SIG-M5 treated with dmso at 0.1 percent for 504 hours (cell line): ENCODE measurements around the gene PLA2G12B.
"Not testable (repeated sequence)": the region's sequence is repeated elsewhere in the genome, so short reads cannot be mapped to it uniquely, and the experiment has no call there.

Source experiments
- DNase-seq: peaks from one replicate; lab custom pipeline; 2025; ENCODE audit not compliant: unreplicated experiment; lab: John Stamatoyannopoulos, UW

PLA2G12B gene

GRCh38 chr10:72954596-72955554 is at the start of gene PLA2G12B:
Gene PLA2G12B, minus strand, starts transcription at chr10:72954806. Its CDS starts 121 bp downstream, at chr10:72954685.
- DNase-seq = no peak

GRCh38 chr10:73003822-73004221 is 49.2 kb upstream of the PLA2G12B start:
- no peak for DNase-seq

- DNase-seq = no peak
Measured at GRCh38 chr10:73000973-73001372, 46.4 kb upstream of the PLA2G12B start.

GRCh38 chr10:72997099-72997498 is 42.5 kb upstream of the PLA2G12B start:
- no peak for DNase-seq

GRCh38 chr10:72995459-72995858 is 40.9 kb upstream of the PLA2G12B start:
- DNase-seq = not testable (repeated sequence)

- DNase-seq = not testable (repeated sequence)
Measured at GRCh38 chr10:72989771-72990170, 35.2 kb upstream of the PLA2G12B start.

GRCh38 chr10:72984618-72985017 is 30.0 kb upstream of the PLA2G12B start:
- DNase-seq = not testable (repeated sequence)

- DNase-seq = no peak
Measured at GRCh38 chr10:72981882-72982529, 27.4 kb upstream of the PLA2G12B start.

- no peak for DNase-seq
Measured at GRCh38 chr10:72981028-72981881, 26.6 kb upstream of the PLA2G12B start.

GRCh38 chr10:72980348-72980747 is 25.7 kb upstream of the PLA2G12B start:
- DNase-seq = no peak

- DNase-seq = no peak
Measured at GRCh38 chr10:72979709-72980108, 25.1 kb upstream of the PLA2G12B start.

GRCh38 chr10:72976886-72977285 is 22.3 kb upstream of the PLA2G12B start:
- DNase-seq = no peak

- no peak for DNase-seq
Measured at GRCh38 chr10:72956001-72956400, 1.4 kb upstream of the PLA2G12B start.

GRCh38 chr10:72954230-72954595 is 393 bp downstream of the PLA2G12B start:
- no peak for DNase-seq

GRCh38 chr10:72953687-72954086 is 919 bp downstream of the PLA2G12B start:
- DNase-seq = no peak

- no peak for DNase-seq
Measured at GRCh38 chr10:72952642-72953158, 1.9 kb downstream of the PLA2G12B start.

GRCh38 chr10:72952189-72952588 is 2.4 kb downstream of the PLA2G12B start:
- no peak for DNase-seq

- DNase-seq = no peak
Measured at GRCh38 chr10:72951760-72952159, 2.8 kb downstream of the PLA2G12B start.

- DNase-seq = no peak
Measured at GRCh38 chr10:72948762-72949161, 5.8 kb downstream of the PLA2G12B start.

GRCh38 chr10:72946963-72947362 is 7.6 kb downstream of the PLA2G12B start:
- no peak for DNase-seq
